GM04504 (cell line): ENCODE data around the gene SLC9A3.
"Not testable (repeated sequence)": the region's sequence is repeated elsewhere in the genome, so short reads cannot be mapped to it uniquely, and the experiment has no call there.

Experiments
- DNase-seq: peaks from one replicate; pipeline ENCODE4 v3.0.0-alpha.2; 2012; ENCODE audit warnings: low read depth

SLC9A3 gene

GRCh38 chr5:474840-475661 is 49.2 kb downstream of the SLC9A3 start:
- DNase-seq: no peak

DNA sequence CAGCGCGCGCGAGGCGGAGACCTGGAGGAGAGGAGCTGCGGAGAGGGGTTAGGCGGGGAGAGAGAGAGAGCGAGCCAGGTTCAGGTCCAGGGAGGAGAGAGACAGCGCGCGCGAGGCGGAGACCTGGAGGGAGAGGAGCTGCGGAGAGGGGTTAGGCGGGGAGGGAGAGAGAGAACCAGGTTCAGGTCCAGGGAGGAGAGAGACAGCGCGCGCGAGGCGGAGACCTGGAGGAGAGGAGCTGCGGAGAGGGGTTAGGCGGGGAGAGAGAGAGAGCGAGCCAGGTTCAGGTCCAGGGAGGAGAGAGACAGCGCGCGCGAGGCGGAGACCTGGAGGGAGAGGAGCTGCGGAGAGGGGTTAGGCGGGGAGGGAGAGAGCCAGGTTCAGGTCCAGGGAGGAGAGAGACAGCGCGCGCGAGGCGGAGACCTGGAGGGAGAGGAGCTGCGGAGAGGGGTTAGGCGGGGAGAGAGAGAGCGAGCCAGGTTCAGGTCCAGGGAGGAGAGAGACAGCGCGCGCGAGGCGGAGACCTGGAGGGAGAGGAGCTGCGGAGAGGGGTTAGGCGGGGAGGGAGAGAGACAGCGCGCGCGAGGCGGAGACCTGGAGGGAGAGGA is 49.9 kb downstream of the SLC9A3 start:
- DNase-seq: not testable (repeated sequence)

- DNase-seq: no peak
Observed at GRCh38 chr5:473551-474192, 50.6 kb downstream of the SLC9A3 start.

DNA sequence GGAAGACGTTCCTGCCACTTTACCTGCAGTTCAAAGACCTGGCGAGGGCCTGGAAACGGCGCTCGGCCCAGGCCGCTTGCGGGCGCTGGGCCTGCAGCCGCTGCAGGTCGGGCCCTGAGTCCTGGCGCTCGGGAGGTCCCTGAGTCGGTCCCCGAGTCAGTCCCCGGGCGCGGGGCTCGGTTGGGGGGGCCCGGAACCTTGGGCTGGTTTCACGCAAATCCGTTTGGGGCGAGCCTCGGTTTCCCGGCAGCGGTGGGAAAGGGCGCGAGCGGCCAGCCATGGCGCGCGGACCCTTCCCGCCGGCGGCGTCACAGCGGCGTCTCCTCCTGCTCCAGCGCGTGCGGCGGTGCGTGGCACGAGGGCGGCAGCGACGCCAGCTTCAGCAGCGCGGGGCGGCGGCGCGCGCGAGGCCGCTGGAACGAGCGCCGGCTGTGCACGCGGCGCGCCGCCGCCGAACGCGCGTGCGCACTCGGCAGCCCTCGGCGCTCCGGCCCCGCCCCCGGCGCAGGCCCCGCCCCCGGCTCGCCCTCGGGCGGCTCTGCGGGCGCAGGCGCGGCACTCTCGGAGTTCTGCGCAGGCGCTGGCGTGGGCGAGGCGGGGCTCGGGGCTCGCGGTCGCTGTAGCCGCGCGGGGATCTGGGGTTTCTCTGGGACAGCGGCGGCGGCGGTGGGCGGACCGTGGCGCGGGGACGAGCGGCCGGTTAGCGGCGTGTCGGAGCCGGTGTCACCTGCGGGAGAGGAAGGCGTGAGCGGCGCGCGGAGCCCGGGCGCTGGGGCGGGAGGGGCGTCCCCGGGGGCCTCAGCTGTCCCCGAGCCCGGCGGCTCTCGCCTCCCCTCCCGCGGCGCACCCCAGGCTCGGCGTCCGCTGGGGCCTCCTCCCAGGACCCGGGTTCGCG is 51.3 kb downstream of the SLC9A3 start:
- DNase-seq: peak; percentile 44

DNA sequence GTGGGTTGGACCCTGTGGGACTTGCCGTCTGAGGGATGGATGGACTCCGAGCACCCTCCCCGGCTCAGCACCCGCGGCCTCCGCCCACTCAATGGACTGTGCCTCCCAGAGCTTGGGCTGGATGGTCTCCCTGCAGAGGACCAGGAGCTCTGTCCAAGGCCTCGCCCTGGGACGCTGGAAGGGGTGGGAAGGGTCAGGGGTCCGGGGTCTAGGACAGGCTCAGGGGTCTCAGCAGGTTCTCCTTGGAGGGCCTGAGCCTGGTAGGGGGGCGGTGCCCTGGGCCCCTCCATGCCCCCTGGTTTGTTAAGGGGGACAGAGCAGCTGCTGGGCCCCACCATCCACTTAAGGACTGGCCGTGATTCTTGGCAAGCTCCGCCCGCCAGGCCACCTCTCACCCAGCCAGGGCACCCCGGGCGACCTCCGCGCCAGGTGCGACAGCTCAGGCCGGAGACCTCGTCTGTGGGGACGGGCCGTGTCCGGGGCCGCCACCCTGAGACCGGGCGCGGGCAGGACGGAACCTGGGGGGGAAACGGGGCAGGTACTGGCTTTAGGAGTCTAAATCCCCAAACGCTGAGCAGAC is 52.1 kb downstream of the SLC9A3 start:
- no peak for DNase-seq

DNA sequence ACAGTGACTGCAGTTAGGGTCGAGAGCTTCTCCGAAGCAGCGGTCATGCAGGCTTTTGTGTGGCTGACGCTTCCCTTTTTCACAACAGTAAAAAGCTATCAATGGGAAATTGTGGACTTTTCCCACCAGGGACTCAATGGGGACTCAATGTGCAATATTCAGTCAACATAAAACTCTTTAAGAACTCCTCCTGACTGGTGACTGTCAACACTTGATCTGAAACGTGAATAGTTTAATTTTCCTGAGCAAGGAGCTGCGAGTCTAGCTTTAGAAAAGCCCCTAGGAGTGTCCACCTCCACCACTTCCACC is 52.5 kb downstream of the SLC9A3 start:
- DNase-seq: no peak

- no peak for DNase-seq
Observed at GRCh38 chr5:470961-471749, 53.1 kb downstream of the SLC9A3 start.

DNA sequence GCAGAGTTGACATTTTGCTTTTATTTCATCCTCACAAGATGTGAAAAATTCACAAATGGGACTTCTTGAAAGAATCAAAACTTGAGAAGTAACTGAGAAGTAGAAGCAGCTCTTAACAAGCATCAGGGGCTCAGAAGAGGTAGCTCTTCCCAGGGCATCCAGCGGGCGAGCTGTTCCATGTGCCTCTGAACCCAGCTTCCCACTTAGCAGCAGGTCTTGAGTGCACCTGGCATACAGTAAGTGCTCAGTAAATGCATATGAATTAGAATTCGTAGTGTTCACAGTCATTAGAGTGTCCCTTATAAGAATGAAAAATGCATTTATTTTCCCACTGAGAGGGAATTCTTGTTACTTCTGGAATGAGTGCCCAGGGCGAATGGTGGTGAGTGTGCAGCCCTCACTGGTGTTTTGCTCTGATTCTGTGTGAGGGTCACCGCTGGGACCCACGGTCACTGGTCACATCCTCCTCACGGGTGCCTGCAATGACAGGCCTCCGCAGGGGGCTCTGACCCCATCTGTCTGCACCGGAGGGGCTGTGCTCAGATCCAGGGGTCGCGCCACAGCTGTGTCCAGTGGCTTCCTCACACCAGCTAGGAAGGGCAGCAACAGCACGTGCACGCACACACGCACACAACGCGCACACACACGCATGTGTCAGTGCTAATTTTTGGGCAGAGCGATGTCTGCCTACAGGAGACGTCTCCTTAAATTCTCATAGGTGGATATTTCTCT is 54.3 kb downstream of the SLC9A3 start:
- no peak for DNase-seq

GRCh38 chr5:468401-468800 is 55.8 kb downstream of the SLC9A3 start:
- DNase-seq: no peak

- no peak for DNase-seq
Observed at GRCh38 chr5:466661-467310, 57.5 kb downstream of the SLC9A3 start.

DNA sequence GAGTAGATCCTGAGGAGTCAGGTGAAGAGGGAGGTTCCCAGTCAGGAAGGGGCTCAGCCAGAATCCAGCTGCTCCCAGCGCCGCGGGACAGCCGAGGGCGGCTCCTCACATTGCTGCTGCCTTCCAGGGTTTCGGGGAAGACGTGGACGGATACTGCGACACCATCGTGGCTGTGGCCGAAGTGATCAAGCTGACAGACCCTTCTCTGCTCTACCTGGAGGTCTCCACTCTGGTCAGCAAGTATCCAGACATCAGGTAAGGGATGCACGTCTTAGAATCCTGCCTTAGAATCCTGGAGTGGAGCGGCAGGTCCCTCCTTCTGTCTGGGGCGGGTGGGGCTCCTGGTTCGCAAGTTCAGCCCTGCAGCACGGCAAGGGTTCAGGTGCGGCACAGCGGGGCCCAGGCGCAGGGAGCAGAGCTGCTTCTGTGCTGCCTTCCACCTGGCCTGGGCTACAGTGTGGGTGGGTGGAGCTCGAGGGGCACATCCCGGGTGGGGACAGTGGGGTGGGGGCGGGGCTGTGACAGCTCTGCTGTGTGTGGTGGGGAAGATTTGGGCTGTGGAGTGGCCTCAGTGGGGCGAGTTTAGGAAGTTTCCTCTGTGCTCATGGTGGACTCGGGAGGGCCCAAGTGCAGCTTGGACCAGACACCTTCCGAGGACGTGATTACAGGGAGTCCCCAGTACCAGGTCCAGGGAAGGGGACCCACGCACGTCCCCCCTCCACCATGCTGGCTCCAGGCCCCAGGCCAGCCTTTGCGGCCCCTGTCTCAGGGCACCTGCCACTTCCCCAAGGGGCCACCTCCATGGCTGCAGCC is 58.5 kb downstream of the SLC9A3 start:
- no peak for DNase-seq

GRCh38 chr5:464843-465590 is 59.2 kb downstream of the SLC9A3 start:
- no peak for DNase-seq

- DNase-seq: no peak
Observed at GRCh38 chr5:464446-464842, 59.8 kb downstream of the SLC9A3 start.

GRCh38 chr5:463952-464351 is 60.3 kb downstream of the SLC9A3 start:
- DNase-seq: no peak

GRCh38 chr5:463301-463700 is 60.9 kb downstream of the SLC9A3 start:
- DNase-seq: no peak

DNA sequence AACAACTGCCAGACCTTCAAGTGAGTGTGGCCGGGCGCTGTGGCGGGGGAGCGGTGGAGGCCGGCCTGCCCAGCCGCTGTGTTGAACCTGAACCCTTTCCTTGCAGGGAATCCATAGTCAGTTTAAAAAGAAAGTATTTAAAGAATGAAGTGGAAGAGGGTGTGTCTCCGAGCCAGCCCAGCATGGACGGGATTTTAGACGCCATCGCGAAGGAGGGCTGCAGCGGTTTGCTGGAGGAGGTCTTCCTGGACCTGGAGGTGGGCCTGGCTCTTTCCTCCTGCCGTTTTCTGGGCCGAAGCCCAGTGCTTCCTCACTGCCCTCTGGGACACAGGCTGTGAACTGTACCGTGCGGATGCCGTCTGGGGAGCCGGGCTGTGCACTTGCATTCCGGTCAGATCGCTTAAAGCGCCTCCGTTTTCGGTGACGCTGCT is 62.2 kb downstream of the SLC9A3 start:
- DNase-seq: no peak

GRCh38 chr5:460273-460625 is 64.0 kb downstream of the SLC9A3 start:
- no peak for DNase-seq

DNA sequence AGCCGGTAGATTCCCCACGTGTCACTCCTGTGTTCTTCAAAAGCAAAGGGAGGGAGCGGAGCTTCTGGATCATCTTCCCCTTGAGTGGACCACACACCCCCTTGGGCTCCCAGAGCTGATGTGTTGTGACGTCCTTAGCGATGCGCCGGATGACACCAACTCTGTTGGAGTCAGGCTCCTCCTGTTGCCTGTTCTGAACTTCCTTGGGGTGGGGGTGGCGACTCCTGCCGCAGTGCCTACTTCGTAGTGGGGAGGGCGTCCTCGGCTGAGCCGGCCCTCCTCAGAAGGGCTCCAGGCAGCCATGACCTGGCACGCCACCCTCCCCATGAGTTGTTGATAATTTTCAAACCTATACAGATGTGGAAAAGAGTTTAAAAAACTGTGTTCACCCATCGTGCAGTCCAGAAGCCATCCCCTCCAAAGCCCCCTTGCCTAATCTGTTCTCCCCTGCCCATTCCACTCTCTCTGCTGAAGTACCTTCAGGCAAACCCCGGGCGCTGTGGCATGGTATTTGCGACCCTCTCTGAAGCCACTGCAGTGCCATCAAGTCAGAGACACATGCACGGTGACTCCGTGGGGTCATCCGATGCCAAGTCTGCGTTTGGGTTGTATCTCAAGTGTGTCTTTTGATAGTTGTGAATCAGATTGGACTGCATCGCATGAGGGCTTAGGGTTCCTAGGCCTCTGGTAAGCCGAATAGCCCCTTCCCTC is 64.5 kb downstream of the SLC9A3 start:
- DNase-seq: no peak
